K562 (cell line): ENCODE results near the gene KLF1. TPM values are rescaled to one million over a fixed set of nuclear protein-coding genes. Genes with fewer than 3 reads are reported as not detected.

Source experiments
- ATF6 ChIP-seq: sonication (generic); formaldehyde crosslinking; IDR thresholded peaks from 2 replicates; pipeline ENCODE4 v1.4.0; 2020; ENCODE audit warnings: mild to moderate bottlenecking, missing genetic modification reagents
- BCLAF1 ChIP-seq, 2 experiments: fragments of 450-650 bp in 1 of 2; IDR thresholded peaks; 2 replicates each; pipeline ENCODE4 v1.6.1; 2011 to 2017; ENCODE audit warnings: low read depth in 2 of 2, antibody characterized with exemption in 1 of 2, borderline replicate concordance in 1 of 2, low read length in 1 of 2, mild to moderate bottlenecking in 1 of 2, mixed read lengths in 1 of 2; ENCODE audit not compliant: control insufficient read depth in 1 of 2
- C11orf30 ChIP-seq: fragments of 450-650 bp; IDR thresholded peaks from 2 replicates; pipeline ENCODE4 v1.6.1; 2016; ENCODE audit warnings: low read depth, mild to moderate bottlenecking
- ETS2 ChIP-seq: IDR thresholded peaks from 2 replicates; pipeline ENCODE4 v1.6.1; 2016; ENCODE audit warnings: borderline replicate concordance, missing genetic modification characterization, mild to moderate bottlenecking, moderate library complexity, missing compliant biosample characterization; ENCODE audit not compliant: poor library complexity, severe bottlenecking
- GATA2 ChIP-seq: sonication (generic); formaldehyde crosslinking; IDR thresholded peaks from 2 replicates; pipeline ENCODE4 v1.4.0; 2020; ENCODE audit warnings: mild to moderate bottlenecking, missing genetic modification reagents
- HNRNPUL1 ChIP-seq: fragments of 200-400 bp; formaldehyde crosslinking; IDR thresholded peaks from 2 replicates; pipeline ENCODE4 v1.6.1; 2017; ENCODE audit warnings: low read length
- MAZ ChIP-seq, 2 experiments: fragments of 450-650 bp in 1 of 2; sonication (generic) in 1 of 2; formaldehyde crosslinking; IDR thresholded peaks in 1 of 2; conservative IDR thresholded peaks in 1 of 2; 2 replicates each; pipeline versions ENCODE4 v1.4.0 to v1.5.0; 2020; ENCODE audit warnings: mild to moderate bottlenecking in 1 of 2, missing genetic modification reagents in 1 of 2
- MTA1 ChIP-seq: fragments of 450-650 bp; IDR thresholded peaks from 2 replicates; pipeline ENCODE4 v1.6.1; 2017; ENCODE audit warnings: borderline replicate concordance
- NBN ChIP-seq: fragments of 450-650 bp; IDR thresholded peaks from 2 replicates; pipeline ENCODE4 v1.6.1; 2016; ENCODE audit warnings: low read depth, mild to moderate bottlenecking
- PKNOX1 ChIP-seq: fragments of 450-650 bp; IDR thresholded peaks from 2 replicates; pipeline ENCODE4 v1.6.1; 2016
- SMAD2 ChIP-seq: fragments of 150-350 bp; IDR thresholded peaks from 2 replicates; pipeline ENCODE4 v1.6.1; 2014; ENCODE audit warnings: low read depth, mild to moderate bottlenecking, low read length
- TRIM24 ChIP-seq, 2 experiments: fragments of 450-650 bp; IDR thresholded peaks; 2 replicates each; pipeline ENCODE4 v1.6.1; 2016
- ZBTB34 ChIP-seq: fragments of 250-450 bp; sonication (Bioruptor Pico); IDR thresholded peaks from 2 replicates; pipeline ENCODE4 v1.8.0; 2021; ENCODE audit warnings: mild to moderate bottlenecking, moderate library complexity
- ZNF280A ChIP-seq: fragments of 450-650 bp; IDR thresholded peaks from 2 replicates; pipeline ENCODE4 v1.6.1; 2018; ENCODE audit warnings: mild to moderate bottlenecking, low read depth; ENCODE audit not compliant: partially characterized antibody
- ZNF431 ChIP-seq: sonication (generic); formaldehyde crosslinking; IDR thresholded peaks from 2 replicates; pipeline ENCODE4 v1.8.0; 2022; ENCODE audit warnings: mild to moderate bottlenecking, missing genetic modification reagents
- ZNF644 ChIP-seq: fragments of 200-800 bp; sonication (Bioruptor generic); IDR thresholded peaks from 2 replicates; pipeline ENCODE4 v1.6.1; 2016; ENCODE audit warnings: low read depth, missing genetic modification characterization, missing compliant biosample characterization
- polyA plus RNA-seq, 8 experiments: library from polyadenylated mRNA; depleted of rRNA in 4 of 8; stranded (reverse) in 5 of 8; unstranded in 3 of 8; fragments of >200 nt; fragmentation: Nextera tagmentation in 2 of 8; fragmentation: Illumina TruSeq in 1 of 8; extraction: Ambion mirVana in 2 of 8; extraction: Trizol in 1 of 8; gene quantifications; 2 replicates each; pipeline versions ENCODE4 v1.2.1 to v1.2.3, GENCODE V29; 2011 to 2014; ENCODE audit warnings: inconsistent platforms in 1 of 8, missing spikeins in 1 of 8
- total RNA-seq, 7 experiments: library from RNA; depleted of rRNA in 6 of 7; stranded (reverse); fragments of >200 nt in 6 of 7; fragmentation: Illumina TruSeq in 2 of 7; extraction: Trizol in 2 of 7; gene quantifications; 2 replicates each; pipeline versions ENCODE4 v1.2.1 to v1.2.3, GENCODE V29; 2011 to 2021; ENCODE audit warnings: low replicate concordance in 1 of 7

KLF1 gene
- total and polyA plus RNA-seq, 9 of the 15 experiments (the other 6 are each of a cell fraction or from before 2014, with no cell fraction given) = 8.4 to 163 (median 47.3) TPM

- TF ChIP-seq MAZ (CRISPR knock-in tag; conservative IDR thresholded peaks at IDR 0.05 in 1 of 2, IDR thresholded peaks at IDR 0.05 in 1 of 2) (peak; percentile 21 to 62; a peak in 3 of 4 replicates), GATA2 (CRISPR knock-in tag) (peak; percentile 84), MTA1 (0 out of 2 replicates have a peak, but pooled peaks have one; percentile 57), ZNF431 (CRISPR knock-in tag) (no peak), NBN (peak; percentile 33; the same call in 1 of the 2 replicates), ATF6 (0 out of 2 replicates have a peak, but pooled peaks have one; percentile 20), C11orf30 (no peak), ZNF280A (no peak), BCLAF1 (IDR thresholded peaks at IDR 0.05; ENCODE audit: borderline replicate concordance in 1 of 2, control insufficient read depth in 1 of 2, low read depth in 2 of 2, low read length in 1 of 2) (0 out of 4 replicates have a peak, but pooled peaks of 1 of the 2 experiments have one; percentile 36), TRIM24 (IDR thresholded peaks at IDR 0.05) (peak; percentile 77 to 81), SMAD2 (no peak), ZNF644 (tag) (no peak), ZBTB34 (CRISPR knock-in tag) (no peak), HNRNPUL1 (no peak), ETS2 (tag) (no peak), PKNOX1 (peak; percentile 46; the same call in 1 of the 2 replicates)
These were observed 1.0 kb downstream of the KLF1 start (continued) for GRCh38 chr19:12885749-12886650.
